ENCODE measurements around the gene RERE.

RERE gene

GRCh38 chr1:8856689-8857412 is 39.4 kb upstream of the RERE start:
- Histone ChIP-seq H3K27me3 (ENCODE audit: control insufficient read depth, insufficient read depth, low read length) (no peaks in the 10 kb centered on the region), H3K36me3 (ENCODE audit: control insufficient read depth, insufficient read depth, low read length) (peaks cover 12% of the 10 kb centered on the region), H3K4me3 (ENCODE audit: low read length) (no peak overlapping the region), H3K4me1 (ENCODE audit: control insufficient read depth, insufficient read depth, low read length) (peaks cover 5% of the 10 kb centered on the region), H3K27ac (ENCODE audit: low read depth, low read length) (no peak overlapping the region), H3K9ac (ENCODE audit: low read length) (no peak overlapping the region)

- H3K4me3 ChIP-seq (ENCODE audit: low read length): no peak overlapping the region
- H3K4me1 ChIP-seq (ENCODE audit: control insufficient read depth, insufficient read depth, low read length): peaks cover 5% of the 10 kb centered on the region
- H3K36me3 ChIP-seq (ENCODE audit: control insufficient read depth, insufficient read depth, low read length): peaks cover 6% of the 10 kb centered on the region
- no peak overlapping the region for H3K9ac ChIP-seq (ENCODE audit: low read length)
- no peaks in the 10 kb centered on the region for H3K27me3 ChIP-seq (ENCODE audit: control insufficient read depth, insufficient read depth, low read length)
- no peak overlapping the region for H3K27ac ChIP-seq (ENCODE audit: low read depth, low read length)
Measured at GRCh38 chr1:8854240-8854639, 36.8 kb upstream of the RERE start.

- Histone ChIP-seq H3K9ac (ENCODE audit: low read length) (no peak overlapping the region), H3K27me3 (ENCODE audit: control insufficient read depth, insufficient read depth, low read length) (no peaks in the 10 kb centered on the region), H3K27ac (ENCODE audit: low read depth, low read length) (no peak overlapping the region), H3K36me3 (ENCODE audit: control insufficient read depth, insufficient read depth, low read length) (no peaks in the 10 kb centered on the region), H3K4me3 (ENCODE audit: low read length) (no peak overlapping the region), H3K4me1 (ENCODE audit: control insufficient read depth, insufficient read depth, low read length) (peaks cover 7% of the 10 kb centered on the region)
Measured at GRCh38 chr1:8851060-8851459, 33.6 kb upstream of the RERE start.

- no peaks in the 10 kb centered on the region for H3K36me3 ChIP-seq (ENCODE audit: control insufficient read depth, insufficient read depth, low read length)
- H3K27ac ChIP-seq (ENCODE audit: low read depth, low read length): peak overlapping the region; percentile 64
- H3K4me1 ChIP-seq (ENCODE audit: control insufficient read depth, insufficient read depth, low read length): peaks cover 7% of the 10 kb centered on the region
- no peaks in the 10 kb centered on the region for H3K27me3 ChIP-seq (ENCODE audit: control insufficient read depth, insufficient read depth, low read length)
- H3K4me3 ChIP-seq (ENCODE audit: low read length): no peak overlapping the region
- H3K9ac ChIP-seq (ENCODE audit: low read length): no peak overlapping the region
Measured at GRCh38 chr1:8848663-8849386, 31.4 kb upstream of the RERE start.

GRCh38 chr1:8847990-8848389 is 30.6 kb upstream of the RERE start:
- no peak overlapping the region for H3K9ac ChIP-seq (ENCODE audit: low read length)
- H3K27ac ChIP-seq (ENCODE audit: low read depth, low read length): peak overlapping the region; percentile 64
- no peak overlapping the region for H3K4me3 ChIP-seq (ENCODE audit: low read length)
- H3K4me1 ChIP-seq (ENCODE audit: control insufficient read depth, insufficient read depth, low read length): peaks cover 7% of the 10 kb centered on the region
- H3K27me3 ChIP-seq (ENCODE audit: control insufficient read depth, insufficient read depth, low read length): no peaks in the 10 kb centered on the region
- no peaks in the 10 kb centered on the region for H3K36me3 ChIP-seq (ENCODE audit: control insufficient read depth, insufficient read depth, low read length)

GRCh38 chr1:8846263-8846662 is 28.8 kb upstream of the RERE start:
- H3K36me3 ChIP-seq (ENCODE audit: control insufficient read depth, insufficient read depth, low read length): no peaks in the 10 kb centered on the region
- H3K4me3 ChIP-seq (ENCODE audit: low read length): no peak overlapping the region
- no peak overlapping the region for H3K27ac ChIP-seq (ENCODE audit: low read depth, low read length)
- no peaks in the 10 kb centered on the region for H3K27me3 ChIP-seq (ENCODE audit: control insufficient read depth, insufficient read depth, low read length)
- H3K4me1 ChIP-seq (ENCODE audit: control insufficient read depth, insufficient read depth, low read length): peaks cover 7% of the 10 kb centered on the region
- no peak overlapping the region for H3K9ac ChIP-seq (ENCODE audit: low read length)

- H3K36me3 ChIP-seq (ENCODE audit: control insufficient read depth, insufficient read depth, low read length): no peaks in the 10 kb centered on the region
- no peak overlapping the region for H3K4me3 ChIP-seq (ENCODE audit: low read length)
- no peaks in the 10 kb centered on the region for H3K27me3 ChIP-seq (ENCODE audit: control insufficient read depth, insufficient read depth, low read length)
- H3K4me1 ChIP-seq (ENCODE audit: control insufficient read depth, insufficient read depth, low read length): peaks cover 7% of the 10 kb centered on the region
- H3K9ac ChIP-seq (ENCODE audit: low read length): no peak overlapping the region
- no peak overlapping the region for H3K27ac ChIP-seq (ENCODE audit: low read depth, low read length)
Measured at GRCh38 chr1:8845104-8846097, 28.0 kb upstream of the RERE start.

- H3K4me3 ChIP-seq (ENCODE audit: low read length): no peak overlapping the region
- no peaks in the 10 kb centered on the region for H3K36me3 ChIP-seq (ENCODE audit: control insufficient read depth, insufficient read depth, low read length)
- H3K9ac ChIP-seq (ENCODE audit: low read length): no peak overlapping the region
- no peak overlapping the region for H3K27ac ChIP-seq (ENCODE audit: low read depth, low read length)
- peaks cover 7% of the 10 kb centered on the region for H3K4me1 ChIP-seq (ENCODE audit: control insufficient read depth, insufficient read depth, low read length)
- no peaks in the 10 kb centered on the region for H3K27me3 ChIP-seq (ENCODE audit: control insufficient read depth, insufficient read depth, low read length)
Measured at GRCh38 chr1:8844501-8845006, 27.1 kb upstream of the RERE start.

- H3K9ac ChIP-seq (ENCODE audit: low read length): no peak overlapping the region
- no peaks in the 10 kb centered on the region for H3K27me3 ChIP-seq (ENCODE audit: control insufficient read depth, insufficient read depth, low read length)
- no peaks in the 10 kb centered on the region for H3K36me3 ChIP-seq (ENCODE audit: control insufficient read depth, insufficient read depth, low read length)
- H3K27ac ChIP-seq (ENCODE audit: low read depth, low read length): no peak overlapping the region
- H3K4me1 ChIP-seq (ENCODE audit: control insufficient read depth, insufficient read depth, low read length): no peaks in the 10 kb centered on the region
- no peak overlapping the region for H3K4me3 ChIP-seq (ENCODE audit: low read length)
Measured at GRCh38 chr1:8841395-8841794, 24.0 kb upstream of the RERE start.

GRCh38 chr1:8839990-8840389 is 22.6 kb upstream of the RERE start:
- no peaks in the 10 kb centered on the region for H3K4me1 ChIP-seq (ENCODE audit: control insufficient read depth, insufficient read depth, low read length)
- no peaks in the 10 kb centered on the region for H3K36me3 ChIP-seq (ENCODE audit: control insufficient read depth, insufficient read depth, low read length)
- H3K9ac ChIP-seq (ENCODE audit: low read length): no peak overlapping the region
- no peak overlapping the region for H3K27ac ChIP-seq (ENCODE audit: low read depth, low read length)
- H3K4me3 ChIP-seq (ENCODE audit: low read length): no peak overlapping the region
- no peaks in the 10 kb centered on the region for H3K27me3 ChIP-seq (ENCODE audit: control insufficient read depth, insufficient read depth, low read length)

GRCh38 chr1:8835941-8836643 is 18.7 kb upstream of the RERE start:
- Histone ChIP-seq H3K27ac (ENCODE audit: low read depth, low read length) (no peak overlapping the region), H3K36me3 (ENCODE audit: control insufficient read depth, insufficient read depth, low read length) (no peaks in the 10 kb centered on the region), H3K4me3 (ENCODE audit: low read length) (peak overlapping the region; percentile 2), H3K4me1 (ENCODE audit: control insufficient read depth, insufficient read depth, low read length) (no peaks in the 10 kb centered on the region), H3K27me3 (ENCODE audit: control insufficient read depth, insufficient read depth, low read length) (no peaks in the 10 kb centered on the region), H3K9ac (ENCODE audit: low read length) (no peak overlapping the region)

All from rectal smooth muscle tissue (tissue), 1 donor.